Globus pallidus (tissue), 1 donor: ENCODE results near the gene SULF2.

ENCODE experiments used
- DNase-seq: peaks from one replicate; pipeline ENCODE4 v3.0.0-alpha.2; 2015; ENCODE audit warnings: low spot score

The SULF2 gene

DNA sequence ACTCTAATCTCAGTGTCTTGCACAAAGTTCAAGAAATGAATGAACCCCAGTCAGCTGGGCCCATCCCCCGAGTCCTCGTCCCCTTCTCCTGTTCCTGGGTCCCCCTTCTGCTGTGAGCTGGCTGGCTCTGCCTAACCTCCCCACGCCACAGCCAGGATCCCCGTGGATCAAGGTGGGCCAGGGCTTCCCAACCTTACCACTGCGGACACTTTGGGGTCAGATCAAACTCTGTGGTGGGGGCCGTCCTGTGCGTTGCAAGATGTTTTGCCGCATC, 116.2 kb downstream of the SULF2 start:
- DNase-seq, result no peak

DNA sequence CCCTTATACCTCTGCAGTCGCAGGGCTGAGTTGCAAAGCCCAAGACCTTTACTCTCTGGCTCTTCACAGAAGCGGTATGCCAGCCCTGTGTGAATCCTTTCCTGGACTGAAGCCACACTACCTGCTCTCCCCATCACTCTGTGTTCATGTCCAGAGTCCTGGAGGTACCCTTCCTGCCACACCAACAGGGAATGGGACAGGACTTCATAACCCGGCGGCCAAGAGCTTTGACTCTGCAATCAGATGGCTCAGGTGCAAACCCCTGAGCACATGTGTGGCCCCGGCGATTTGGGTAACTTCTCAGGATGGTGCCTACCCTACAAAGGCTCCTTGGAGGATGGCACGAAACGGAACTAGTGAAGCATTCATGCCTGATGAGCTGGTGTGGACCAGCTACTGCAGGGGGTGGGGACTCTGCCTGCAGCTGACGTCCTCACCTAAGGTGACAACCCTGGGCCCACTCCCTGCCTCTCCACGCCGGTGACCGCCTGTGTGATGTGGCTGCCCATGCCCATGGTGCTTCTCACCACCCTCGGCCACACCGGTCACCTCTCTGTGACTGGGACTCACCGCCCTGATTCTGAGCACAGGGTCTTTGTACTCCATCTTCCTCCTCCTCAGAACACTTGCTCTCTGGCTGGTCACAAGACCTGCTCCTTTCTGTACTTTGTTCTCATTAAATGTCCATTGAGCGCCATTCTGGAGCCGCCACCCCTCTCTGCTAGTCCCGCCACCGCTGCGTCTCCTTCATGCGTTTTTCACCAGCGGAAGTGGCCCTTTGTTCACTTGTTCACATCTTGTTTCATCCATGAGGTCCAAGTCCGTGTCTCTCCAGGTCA, 116.7 kb downstream of the SULF2 start:
- DNase-seq, result no peak

DNA sequence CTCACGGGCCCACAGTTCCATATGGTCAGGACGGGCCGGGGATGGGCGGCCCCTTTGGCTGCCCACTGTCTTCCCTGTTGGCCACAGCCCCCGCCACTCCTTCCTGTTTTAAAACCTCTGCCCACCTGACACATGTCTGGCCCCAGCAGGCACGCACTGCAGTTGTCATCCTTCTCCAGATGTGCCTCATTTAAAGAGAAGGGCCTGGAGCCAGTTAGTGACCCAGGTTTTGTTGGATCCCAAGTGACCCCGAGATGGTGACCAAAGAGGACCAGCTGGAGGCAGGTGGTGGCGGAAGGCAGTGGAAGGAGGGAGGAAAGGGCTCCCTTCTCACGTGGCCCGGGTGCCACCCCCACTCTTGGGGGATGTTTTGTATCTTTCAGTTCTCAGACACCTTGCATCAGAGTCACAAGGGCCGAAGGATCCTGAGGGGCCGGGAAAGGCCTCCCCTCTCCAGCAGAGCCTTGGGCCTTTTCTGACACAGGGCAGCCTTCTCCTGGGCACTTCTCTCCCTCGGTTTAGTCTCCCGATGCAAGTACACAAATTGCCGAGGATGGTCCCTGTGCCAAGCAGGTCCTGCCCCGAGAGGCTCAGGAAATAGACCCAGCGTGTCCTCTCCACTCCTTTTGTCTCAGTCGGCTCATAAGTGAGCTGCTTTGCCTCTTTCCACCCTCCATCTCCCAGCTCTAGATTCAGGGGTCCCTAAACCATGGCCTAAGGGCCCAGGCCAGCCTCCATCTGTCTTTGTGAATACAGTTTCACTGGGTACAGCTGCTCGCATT, 117.6 kb downstream of the SULF2 start:
- no peak for DNase-seq

DNA sequence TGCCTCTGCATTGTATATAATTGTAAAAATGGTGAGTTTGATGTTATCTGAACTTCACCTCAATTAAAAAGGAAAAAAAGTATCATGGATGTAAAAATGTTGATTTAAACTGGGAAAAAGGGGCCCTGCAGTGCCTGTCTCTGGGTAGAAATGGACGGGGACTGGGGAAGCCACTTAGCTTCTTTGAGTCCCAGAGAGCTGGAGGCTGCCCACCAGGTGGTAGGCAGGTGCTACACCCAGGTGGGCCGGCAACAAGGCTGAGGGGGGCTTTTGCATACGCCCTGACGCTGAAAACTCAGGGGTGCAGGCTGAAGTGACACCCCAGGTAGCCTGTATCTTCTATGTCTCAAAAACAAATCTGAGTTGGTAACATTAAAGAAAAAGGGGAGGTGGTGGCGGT, 118.2 kb downstream of the SULF2 start:
- no peak for DNase-seq

DNA sequence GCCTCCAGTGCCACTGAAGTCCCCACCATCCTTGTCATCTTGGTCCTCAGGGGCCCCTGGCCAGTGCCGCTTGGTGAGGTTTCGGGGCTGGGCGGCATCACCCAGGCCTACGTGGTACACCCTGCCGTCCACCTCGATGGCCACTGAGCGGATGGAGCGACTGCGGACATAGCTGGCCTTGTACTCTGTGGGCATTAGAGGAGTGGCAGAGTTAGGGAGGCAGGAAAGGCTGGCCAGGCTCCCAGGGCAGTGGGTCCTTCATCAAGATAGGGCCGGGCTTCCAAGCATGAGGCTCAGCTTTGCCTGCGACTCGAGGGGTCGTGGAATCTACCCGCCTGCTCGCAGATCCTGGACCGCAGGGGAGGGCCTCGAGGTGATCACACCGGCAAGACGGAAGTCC, 119.0 kb downstream of the SULF2 start:
- no peak for DNase-seq

DNA sequence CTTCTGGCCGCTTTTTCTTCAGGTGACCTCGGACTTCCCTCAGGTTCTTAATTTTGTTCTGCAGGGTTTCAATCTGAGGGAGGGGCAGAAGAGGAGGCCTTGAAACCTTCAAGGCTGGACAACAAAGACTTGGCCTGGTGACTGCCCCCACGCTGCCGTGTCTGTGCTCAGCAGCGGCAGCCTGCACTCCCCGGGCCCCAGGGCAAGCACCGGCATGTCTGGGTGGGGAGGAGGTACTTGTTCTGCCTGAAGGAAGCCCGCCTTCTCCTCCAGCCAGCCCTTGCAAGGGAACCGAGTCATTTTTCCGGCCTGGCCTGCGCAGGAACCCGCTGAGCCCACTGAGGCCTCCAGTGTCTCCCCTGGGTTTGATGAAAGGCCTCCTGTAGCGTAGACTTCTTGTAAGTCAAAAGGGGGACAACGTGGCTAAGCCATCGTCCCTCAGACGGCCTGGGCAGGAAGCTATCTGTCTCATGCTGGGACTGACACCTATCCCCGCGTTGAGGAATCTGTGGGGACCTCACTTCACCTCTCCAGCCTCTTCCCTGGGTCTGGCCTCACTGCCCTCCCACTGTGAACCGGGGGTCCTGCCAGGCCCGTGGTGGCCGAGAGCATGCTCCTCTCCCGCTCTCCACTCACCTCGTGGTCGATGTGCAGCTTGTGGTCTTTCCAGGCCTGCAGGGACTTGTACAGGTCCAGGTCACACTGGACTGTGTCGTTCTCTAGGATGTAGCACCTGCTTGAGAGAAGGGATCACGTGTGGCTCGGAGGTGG, 119.9 kb downstream of the SULF2 start:
- DNase-seq, result no peak

DNA sequence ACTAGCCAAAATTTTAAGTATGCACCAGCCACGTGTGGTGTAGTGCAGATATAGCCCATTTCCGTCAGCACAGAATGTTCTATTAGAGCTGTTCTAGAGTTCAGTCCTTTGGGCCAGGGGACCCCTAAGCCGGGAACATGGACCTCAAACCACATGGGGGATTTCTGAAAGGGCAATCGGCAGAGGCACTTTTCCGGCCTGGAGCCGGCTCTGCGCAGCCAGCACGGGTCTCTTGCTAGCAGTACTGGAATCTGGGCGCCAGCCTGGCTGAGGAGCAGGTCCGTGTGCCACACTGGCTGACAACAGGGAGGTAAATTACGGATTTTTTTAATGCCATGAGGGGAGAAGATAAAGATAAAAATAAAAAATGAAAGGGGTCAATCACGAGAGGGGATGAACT, 120.5 kb downstream of the SULF2 start:
- no peak for DNase-seq

DNA sequence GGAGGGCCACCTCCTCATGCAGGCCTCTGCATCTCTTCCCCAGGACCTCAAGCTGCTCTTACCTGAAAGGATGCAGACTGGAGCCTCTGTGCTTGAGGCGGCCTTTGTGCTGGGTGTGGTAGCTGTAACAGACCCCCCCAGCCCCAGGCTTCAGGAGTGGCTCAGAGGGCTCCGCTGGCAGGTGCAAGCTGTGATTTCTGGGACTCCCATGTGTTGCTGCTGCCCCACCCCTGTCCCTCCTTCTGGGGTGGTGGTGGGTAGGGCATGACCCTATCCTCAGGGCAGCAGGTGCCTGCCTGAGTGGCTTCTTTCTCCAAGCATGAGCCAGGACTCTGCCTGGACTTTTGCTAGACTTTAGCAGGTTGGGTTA, 121.2 kb downstream of the SULF2 start:
- DNase-seq, result no peak

DNA sequence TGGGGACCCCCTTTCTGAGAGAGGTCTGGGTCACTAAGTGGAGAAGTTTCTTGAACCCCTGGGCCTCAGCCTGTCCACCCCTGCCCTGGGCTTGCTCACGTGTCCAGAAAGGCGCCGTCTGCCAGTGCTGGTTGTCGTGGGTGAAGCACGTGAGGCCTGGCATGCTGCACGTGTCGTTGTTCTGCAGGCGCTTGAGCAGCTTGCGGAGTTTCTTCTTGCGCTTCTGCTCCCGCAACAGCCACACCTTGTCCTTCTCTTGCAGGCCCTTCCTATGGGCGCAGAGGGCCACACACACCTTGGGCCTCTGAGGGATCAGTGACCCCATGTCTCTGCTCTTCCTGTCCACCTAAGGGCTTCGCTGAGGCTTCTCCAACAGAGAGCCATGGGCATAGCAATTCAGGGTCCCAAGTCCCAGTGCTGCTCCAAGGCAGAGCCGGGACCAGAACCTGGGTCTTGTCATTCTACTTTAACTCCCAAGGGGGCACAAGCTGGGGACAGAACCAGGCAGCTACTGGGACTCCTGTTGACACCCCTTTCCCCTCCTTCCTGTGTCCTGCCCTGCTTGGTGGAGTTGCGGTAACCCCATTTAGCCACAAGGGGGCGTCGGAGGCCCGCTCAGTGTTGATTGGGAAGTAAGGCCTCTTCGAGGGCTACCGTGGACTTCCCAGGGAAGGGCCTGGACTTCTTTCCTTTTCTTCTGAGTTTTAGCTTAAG, 121.8 kb downstream of the SULF2 start:
- DNase-seq, result peak; percentile 65

DNA sequence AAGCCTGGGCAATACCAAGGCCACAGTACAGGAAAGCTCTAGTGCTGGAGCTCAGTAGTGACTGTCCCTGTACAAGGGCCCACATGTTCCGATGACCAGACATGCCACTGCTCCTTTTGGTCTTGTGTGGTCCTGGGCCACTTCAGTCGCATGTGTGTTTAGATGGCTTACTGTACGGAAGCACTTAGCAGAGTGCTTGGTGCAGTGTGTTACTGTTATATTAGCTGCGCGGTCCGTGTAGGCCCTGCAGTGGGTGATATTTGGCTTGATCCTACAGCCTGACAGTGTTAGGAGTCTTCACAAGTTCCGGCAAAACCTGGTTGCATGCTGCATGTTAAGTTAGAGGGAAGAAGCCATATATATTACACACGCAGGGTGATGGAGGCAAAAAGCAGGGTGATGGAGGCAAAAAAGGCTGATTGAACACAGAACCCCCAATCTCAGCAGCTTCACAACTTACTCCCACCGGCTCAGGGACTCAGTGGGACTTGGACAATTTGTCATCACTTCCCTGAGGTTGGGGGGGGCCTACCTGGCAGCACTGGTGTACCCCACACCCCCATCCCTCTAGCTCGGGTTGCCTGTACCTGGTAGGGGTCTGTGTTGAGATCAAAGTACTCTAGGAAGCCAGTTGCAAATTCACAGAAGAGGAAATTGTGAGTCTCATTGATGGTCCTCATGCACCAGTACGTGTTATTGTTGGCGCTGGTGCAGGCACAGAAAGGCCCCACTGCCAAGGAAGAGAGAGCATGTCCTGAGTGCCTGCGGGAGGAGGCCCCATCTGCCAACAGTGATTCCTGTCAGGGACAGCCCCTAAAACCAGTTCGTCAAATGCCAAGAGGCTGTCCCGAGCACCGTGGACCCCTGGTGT, 122.6 kb downstream of the SULF2 start:
- DNase-seq, result no peak

DNA sequence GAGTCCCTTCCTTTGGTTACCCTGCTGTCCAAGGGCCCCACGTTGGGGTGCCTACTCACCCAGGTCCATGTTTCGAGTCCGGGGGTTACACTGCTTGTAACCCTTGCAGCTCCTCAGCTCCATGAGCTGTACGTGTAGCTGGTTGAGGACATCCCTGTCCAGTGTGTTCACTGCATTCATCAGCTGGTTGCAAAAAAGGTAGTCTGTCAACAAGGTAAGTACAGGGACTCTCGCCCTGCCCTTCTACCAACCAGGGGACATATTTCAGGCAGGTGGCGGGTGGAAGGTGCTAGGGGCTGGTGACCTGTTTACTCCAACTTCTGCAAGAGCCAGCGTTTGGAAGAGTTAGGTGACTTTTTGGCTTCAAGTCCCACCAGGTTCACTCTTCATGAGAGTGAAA, 123.6 kb downstream of the SULF2 start:
- no peak for DNase-seq

DNA sequence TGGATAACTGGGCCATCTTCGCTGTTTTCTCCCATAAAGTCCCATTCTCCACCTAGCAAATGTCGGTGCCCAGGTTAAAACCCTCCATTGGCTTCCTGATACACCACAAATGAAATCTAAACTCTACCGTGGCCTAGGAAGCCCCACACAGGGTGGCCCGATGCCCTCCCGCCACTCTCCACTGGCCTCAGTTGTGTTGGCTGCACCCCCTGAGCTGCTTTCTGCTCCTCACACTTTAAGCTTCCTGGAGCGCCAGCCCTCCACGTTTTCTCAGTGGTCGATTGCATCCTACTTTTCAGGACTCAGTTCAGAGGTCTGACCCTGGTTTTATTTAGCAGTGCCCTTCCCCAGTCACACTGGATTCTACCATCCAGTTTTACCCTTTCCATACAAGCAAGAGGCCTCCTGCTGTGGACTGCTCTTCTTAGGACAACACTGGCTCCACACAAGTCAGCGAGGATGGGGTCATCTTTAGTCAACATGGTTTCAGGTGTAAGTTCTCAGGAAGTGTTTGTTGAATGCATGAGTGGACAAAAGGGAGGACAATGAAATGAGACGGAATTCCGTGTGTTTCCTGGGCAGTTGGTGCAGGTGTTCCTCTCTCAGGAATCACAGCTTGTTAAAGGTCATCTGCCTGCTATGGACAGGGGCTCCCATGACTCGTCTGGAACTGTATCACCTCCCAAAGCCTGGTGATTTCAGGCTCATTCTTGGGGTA, 124.1 kb downstream of the SULF2 start:
- DNase-seq, result no peak

DNA sequence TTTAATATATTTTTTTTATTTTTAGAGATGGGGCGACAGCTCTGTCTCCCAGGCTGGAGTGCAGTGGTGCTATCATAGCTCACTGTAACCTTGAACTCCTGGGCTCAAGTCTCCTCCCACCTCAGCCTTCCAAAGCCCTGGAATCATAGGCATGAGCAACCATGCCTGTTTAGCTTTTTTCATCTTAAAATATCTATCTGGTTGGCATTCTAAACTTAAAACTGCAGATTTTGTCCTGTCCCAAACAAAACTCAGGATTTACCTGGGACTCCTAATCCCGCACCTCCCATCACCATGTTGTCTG, 124.7 kb downstream of the SULF2 start:
- DNase-seq, result no peak

DNA sequence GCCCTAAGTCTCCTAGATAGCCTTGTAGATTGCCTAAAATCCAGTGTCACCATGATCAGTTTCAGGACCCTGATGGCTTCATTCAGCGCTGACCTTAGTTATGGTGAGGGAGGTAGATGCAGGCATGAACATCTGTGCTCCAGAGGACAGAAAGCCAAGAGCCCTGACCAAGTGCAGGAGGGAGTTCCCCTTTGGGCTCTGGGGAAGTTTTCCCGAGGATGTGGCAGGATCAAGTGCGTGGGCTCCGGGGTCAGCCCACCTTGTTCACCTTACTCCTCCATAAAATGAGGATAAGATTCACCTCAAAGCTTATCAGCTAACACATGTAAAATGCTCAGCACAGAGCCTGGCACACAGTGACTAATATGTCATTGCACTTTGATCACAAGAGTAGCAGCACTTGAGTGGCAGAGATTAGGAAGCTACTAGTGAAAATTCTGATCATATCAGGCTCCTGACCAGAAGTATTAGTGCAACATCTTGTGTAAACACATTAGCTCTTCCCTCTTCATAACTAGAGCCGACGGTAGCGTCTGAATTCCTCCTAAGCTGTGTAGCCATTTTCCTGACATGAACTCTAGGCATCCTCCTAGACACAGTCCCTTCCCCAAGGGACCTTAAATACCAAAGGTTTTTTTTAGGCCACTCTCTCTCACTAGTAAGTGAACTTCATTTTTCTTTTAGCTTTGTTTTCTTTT, 125.2 kb downstream of the SULF2 start:
- no peak for DNase-seq

DNA sequence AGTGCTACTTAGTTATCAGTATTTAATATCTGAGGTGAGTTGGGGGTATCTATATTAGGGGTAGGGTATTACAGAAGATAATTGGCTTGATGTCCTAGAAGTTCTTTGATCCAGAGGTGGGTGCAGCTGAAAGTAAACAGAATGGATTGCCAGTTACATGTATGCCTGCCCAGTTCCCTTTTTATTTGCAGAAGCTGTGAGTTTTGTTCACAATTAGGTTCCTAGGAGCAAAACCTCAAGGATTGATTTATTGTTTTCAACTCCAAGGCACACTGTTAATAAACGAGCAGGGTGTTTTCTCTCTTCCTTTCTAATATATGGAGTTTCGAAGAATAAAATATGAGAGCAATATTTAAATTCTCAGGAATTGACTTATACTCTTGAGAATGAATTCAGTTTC, 129.0 kb downstream of the SULF2 start:
- DNase-seq, result no peak

DNA sequence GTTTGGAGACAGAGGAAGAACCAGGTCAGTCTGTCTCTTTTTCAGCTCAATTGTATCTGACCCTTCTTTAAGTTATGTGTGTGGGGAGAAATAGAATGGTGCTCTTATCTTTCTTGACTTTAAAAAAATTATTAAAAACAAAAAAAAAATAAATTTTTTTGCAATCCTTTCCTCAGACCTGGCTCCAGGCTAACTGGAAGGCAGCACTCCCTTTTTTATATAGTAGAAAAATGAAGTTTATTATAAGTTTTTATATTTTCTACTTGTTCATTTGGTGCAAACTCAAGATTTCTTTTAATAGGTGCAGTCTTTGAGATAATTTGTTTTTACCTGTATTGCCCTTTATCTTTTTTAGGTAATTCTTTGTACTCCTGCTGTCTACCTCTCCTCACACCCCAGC, 129.6 kb downstream of the SULF2 start:
- no peak for DNase-seq

DNA sequence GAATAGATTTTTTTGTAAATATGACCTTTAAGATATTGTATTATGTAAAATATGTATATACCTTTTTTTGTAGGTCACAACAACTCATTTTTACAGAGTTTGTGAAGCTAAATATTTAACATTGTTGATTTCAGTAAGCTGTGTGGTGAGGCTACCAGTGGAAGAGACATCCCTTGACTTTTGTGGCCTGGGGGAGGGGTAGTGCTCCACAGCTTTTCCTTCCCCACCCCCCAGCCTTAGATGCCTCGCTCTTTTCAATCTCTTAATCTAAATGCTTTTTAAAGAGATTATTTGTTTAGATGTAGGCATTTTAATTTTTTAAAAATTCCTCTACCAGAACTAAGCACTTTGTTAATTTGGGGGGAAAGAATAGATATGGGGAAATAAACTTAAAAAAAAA, 130.9 kb downstream of the SULF2 start:
- no peak for DNase-seq

DNA sequence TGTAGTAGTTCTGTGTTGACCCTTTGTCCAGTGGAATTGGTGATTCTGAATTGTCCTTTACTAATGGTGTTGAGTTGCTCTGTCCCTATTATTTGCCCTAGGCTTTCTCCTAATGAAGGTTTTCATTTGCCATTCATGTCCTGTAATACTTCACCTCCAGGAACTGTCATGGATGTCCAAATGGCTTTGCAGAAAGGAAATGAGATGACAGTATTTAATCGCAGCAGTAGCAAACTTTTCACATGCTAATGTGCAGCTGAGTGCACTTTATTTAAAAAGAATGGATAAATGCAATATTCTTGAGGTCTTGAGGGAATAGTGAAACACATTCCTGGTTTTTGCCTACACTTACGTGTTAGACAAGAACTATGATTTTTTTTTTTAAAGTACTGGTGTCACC, 131.4 kb downstream of the SULF2 start:
- DNase-seq, result no peak

DNA sequence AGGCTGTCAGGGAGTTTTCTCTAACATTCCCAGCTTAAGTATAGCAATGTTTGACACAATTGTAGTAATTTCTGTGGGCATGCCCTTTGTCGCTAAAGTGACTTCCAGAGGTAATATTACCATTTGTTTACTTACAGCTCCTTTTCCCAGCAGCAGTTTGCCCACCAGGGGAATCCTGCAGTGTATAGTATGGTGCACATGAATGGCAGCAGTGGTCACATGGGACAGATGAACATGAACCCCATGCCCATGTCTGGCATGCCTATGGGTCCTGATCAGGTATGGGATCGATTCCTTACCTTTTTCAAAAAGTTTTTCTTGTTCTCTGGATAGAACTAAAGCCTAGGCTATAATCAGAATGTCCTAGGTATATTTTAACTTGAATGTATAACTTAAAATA, 132.5 kb downstream of the SULF2 start:
- no peak for DNase-seq

DNA sequence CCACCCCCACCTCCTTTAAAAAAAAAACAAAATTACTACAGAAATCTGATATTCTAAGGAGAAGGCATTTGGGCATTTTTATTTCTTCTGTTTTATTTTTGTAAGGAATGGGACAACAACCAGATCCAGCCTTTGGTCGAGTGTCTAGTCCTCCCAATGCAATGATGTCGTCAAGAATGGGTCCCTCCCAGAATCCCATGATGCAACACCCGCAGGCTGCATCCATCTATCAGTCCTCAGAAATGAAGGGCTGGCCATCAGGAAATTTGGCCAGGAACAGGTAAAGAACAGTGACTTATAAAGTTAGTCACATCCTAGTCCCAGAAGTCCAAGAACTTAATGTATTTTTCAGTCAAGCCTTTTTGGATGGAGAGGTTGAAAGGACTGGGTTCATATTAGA, 133.0 kb downstream of the SULF2 start:
- DNase-seq, result no peak
